Lower lobe of right lung (tissue), 2 donors: ENCODE measurements around the gene FBXW11. TPM values are rescaled to one million over a fixed set of nuclear protein-coding genes. Genes with fewer than 3 reads are reported as not detected.
A peak's percentile ranks its signal among the peaks of the same experiment; 100 is the strongest.

Experiments
- ATAC-seq, 2 donors: fragments of 200-7000 bp; cut with Tn5 transposase; one replicate each; pipeline ENCODE4 v1.9.1; 2020 to 2022; ENCODE audit warnings: mild to moderate bottlenecking in 2 of 2, moderate library complexity in 2 of 2
- DNase-seq: peaks from one replicate; pipeline ENCODE4 v3.0.0-alpha.2; 2020
- H3K27ac ChIP-seq: fragments of 200-600 bp; one replicate; pipeline ENCODE4 v1.8.0; 2022
- H3K27me3 ChIP-seq: fragments of 200-600 bp; one replicate; pipeline ENCODE4 v1.8.0; 2022; ENCODE audit warnings: low read depth
- H3K36me3 ChIP-seq: fragments of 200-600 bp; one replicate; pipeline ENCODE4 v1.8.0; 2022; ENCODE audit warnings: mild to moderate bottlenecking
- H3K4me1 ChIP-seq: fragments of 200-600 bp; one replicate; pipeline ENCODE4 v1.8.0; 2022
- H3K4me3 ChIP-seq: fragments of 200-600 bp; one replicate; pipeline ENCODE4 v1.8.0; 2022; ENCODE audit warnings: mild to moderate bottlenecking
- H3K9me3 ChIP-seq: fragments of 200-600 bp; one replicate; pipeline ENCODE4 v1.8.0; 2022
- CTCF ChIP-seq: fragments of 200-600 bp; IDR thresholded peaks from one replicate; pipeline ENCODE4 v1.8.0; 2022; ENCODE audit warnings: antibody characterized with exemption, mild to moderate bottlenecking
- intact Hi-C: fragments of 100-400 bp; cut with DNase I; formaldehyde crosslinking; loops from one replicate; pipeline ENCODE4 v1.11.0; 2022
- total RNA-seq: library from RNA; stranded (reverse); fragmentation: NEBNext Ultra II Directional; extraction: Animal tissue kit (Norgen Biotek cat#: 25700); gene quantifications from one replicate; pipeline ENCODE4 v1.2.1, GENCODE V29; 2021
- donor health status: DM: no; HTN: yes; CAD: no; lungs with severe emphysema.

The FBXW11 gene
- total RNA-seq, 1 donor from 2014 or later = 52.8 TPM

GRCh38 chr5:171813813-171814490 is 192.5 kb downstream of the FBXW11 start:
- ATAC-seq = peak in 1 of 2 donors; percentile 43
- intact Hi-C loops = no loop called here
- no peaks in the 10 kb centered on the region for H3K27me3 ChIP-seq
- no peak for TF ChIP-seq CTCF
- no peak for DNase-seq
- no peaks in the 10 kb centered on the region for H3K36me3 ChIP-seq
- no peak overlapping the region for H3K27ac ChIP-seq
- peaks cover 5% of the 10 kb centered on the region for H3K4me1 ChIP-seq
- no peak overlapping the region for H3K4me3 ChIP-seq
- H3K9me3 ChIP-seq = no peaks in the 10 kb centered on the region

- Histone ChIP-seq H3K4me1 (peaks cover 5% of the 10 kb centered on the region), H3K9me3 (no peaks in the 10 kb centered on the region), H3K27ac (no peak overlapping the region), H3K27me3 (no peaks in the 10 kb centered on the region), H3K36me3 (no peaks in the 10 kb centered on the region), H3K4me3 (no peak overlapping the region)
- no peak for TF ChIP-seq CTCF
- DNase-seq (no peak), ATAC-seq (no peak)
- intact Hi-C loops = no loop called here
These were observed 193.2 kb downstream of the FBXW11 start for GRCh38 chr5:171813270-171813669.

Other genes starting within 250 kb of the FBXW11 start
- gene SMIM23, start 220.8 kb downstream of the FBXW11 start, total RNA-seq = not detected
- gene STK10, start 181.6 kb upstream of the FBXW11 start, total RNA-seq = 72.5 TPM
- not detected for gene EFCAB9, start 187.5 kb upstream of the FBXW11 start, total RNA-seq